GM18507 (cell line): ENCODE data around the gene IPO13.

Experiments
- DNase-seq: peaks from one replicate; pipeline ENCODE4 v3.0.0; 2011; ENCODE audit warnings: low read depth; ENCODE audit not compliant: insufficient read length; ENCODE audit errors: extremely low spot score
- FAIRE-seq: peaks from 2 replicates; lab custom pipeline; 2011; peaks lifted over from hg19 to GRCh38; lab: Jason Lieb, UNC

IPO13 gene

DNA sequence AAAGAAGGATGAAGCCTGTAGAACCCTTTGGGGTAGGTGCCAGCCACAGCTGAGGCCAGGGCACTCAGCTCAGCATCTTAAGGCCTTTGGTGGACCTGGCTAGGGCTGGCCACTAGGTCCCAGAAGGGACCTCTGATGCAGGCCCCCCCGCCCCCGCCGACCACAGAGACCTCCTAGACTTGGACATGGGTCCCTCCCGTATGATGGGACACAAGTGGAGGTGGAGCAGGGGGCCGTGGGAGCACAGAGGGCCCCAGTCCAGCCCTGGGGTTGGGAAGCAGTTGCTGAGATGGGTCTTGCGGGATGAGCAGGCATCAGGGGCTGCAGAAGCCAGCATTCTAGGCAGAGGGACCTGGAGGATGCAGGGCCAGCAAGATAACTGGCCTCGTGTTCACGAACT, 35.5 kb downstream of the IPO13 start:
- no peak for DNase-seq
- FAIRE-seq, result no peak

- FAIRE-seq (no peak), DNase-seq (no peak)
Observed at GRCh38 chr1:43982808-43983207, 36.1 kb downstream of the IPO13 start.

- no peak for DNase-seq
- FAIRE-seq, result no peak
Observed at GRCh38 chr1:43983253-43983899, 36.6 kb downstream of the IPO13 start.

GRCh38 chr1:43984855-43985254, 38.1 kb downstream of the IPO13 start:
- FAIRE-seq, result no peak
- DNase-seq, result no peak

GRCh38 chr1:43985984-43986595, 39.3 kb downstream of the IPO13 start:
- no peak for DNase-seq
- FAIRE-seq, result no peak

DNA sequence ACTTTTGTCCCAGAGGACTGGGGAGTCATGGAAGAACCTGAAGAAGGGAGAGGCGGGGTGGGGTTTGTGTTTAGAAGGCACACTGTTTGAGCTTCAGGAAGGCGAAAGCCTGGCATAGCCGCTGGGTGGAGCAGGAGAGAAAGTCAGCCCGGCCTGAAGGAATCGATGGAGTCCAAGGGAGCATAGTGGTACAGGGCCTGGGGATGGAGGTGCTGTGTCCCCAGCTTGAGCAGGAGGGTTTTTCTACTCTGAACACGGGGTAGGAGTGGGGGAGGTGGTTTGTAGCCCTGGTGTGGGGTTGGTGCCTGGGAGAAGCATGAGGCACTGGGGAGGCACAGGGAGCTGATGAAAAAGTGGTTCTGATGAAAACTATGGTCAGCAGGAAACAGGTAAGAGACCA, 40.0 kb downstream of the IPO13 start:
- FAIRE-seq, result no peak

DNA sequence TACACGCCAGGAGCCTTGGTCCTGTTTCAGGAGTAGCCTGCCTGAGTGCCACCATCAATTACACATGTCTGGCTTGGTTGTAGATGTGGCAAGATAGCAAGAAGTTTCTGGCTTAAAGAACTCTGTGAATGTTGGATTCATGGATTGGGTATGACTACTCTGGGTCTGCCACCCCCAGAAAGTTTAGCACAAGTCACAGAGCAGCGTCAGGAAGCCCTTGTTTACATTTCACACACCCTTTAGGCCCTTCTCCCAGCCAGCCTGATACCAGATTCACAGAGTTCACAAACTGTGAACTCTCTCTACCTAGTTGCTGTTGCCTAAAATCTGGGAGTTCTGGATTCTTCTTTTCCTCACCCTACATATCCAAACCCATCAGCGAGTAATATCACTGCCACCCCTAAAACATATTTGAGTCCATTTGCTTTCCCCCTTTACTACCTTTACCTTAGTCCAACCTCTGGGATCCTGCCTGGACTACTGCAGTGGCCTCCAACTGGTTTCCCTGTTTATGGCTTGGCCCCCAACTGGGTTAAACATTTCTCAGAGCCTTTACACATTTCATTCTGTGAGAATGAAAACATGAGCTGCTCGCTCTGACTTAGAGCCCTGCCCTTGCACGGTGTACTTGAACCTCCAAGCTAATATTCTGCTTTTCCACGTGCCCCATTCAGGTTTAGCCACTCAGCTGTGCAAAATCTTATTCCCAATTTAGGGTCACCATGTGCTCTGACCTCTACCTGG, 40.6 kb downstream of the IPO13 start:
- FAIRE-seq (no peak), DNase-seq (no peak)

More for the DNA sequence above, 40.0 kb downstream of the IPO13 start:
- no peak for DNase-seq

DNA sequence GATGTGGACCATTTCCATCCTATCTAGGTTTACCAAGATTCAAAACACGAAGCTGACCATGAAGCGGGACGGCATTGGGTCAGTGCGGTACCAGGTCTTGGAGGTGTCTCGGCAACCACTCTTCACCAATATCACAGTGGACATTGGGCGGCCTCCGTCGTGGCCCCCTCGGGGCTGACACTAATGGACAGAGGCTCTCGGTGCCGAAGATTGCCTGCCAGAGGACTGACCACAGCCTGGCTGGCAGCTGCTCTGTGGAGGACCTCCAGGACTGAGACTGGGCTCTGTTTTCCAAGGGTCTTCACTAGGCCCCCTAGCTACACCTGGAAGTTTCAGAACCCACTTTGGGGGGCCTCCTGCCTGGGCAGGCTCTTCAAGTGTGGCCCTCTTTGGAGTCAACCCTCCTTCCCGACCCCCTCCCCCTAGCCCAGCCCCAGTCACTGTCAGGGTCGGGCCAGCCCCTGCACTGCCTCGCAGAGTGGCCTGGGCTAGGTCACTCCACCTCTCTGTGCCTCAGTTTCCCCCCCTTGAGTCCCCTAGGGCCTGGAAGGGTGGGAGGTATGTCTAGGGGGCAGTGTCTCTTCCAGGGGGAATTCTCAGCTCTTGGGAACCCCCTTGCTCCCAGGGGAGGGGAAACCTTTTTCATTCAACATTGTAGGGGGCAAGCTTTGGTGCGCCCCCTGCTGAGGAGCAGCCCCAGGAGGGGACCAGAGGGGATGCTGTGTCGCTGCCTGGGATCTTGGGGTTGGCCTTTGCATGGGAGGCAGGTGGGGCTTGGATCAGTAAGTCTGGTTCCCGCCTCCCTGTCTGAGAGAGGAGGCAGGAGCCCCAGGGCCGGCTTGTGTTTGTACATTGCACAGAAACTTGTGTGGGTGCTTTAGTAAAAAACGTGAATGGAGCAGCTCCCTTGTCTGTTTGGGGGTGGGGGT, 43.8 kb downstream of the IPO13 start:
- DNase-seq (no peak), FAIRE-seq (no peak)

DNA sequence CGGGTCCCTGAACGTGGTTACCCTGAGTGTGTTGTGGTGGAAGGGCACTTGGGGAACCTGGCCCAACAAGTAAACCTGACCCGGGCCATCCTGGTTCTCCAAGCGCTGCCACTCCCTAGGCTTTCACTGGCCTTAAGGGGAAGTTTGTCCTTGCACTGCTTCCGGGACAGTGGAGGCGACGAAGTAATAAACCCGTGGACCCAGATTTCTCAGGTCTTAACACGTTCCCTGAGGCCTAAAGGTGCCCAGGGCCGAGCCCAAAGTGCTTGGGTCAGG, 44.4 kb downstream of the IPO13 start:
- DNase-seq, result no peak
- no peak for FAIRE-seq

GRCh38 chr1:43991476-43992231, 44.9 kb downstream of the IPO13 start, which contains the start of gene CCDC24:
TSS of gene CCDC24 (plus strand) at chr1:43991599. CDS start at chr1:43991879, 280 bp downstream.
- FAIRE-seq, result peak; percentile 84

GRCh38 chr1:43992232-43992995, 45.7 kb downstream of the IPO13 start:
- no peak for DNase-seq
- FAIRE-seq, result no peak

More at GRCh38 chr1:43991476-43992231, 44.9 kb downstream of the IPO13 start, which contains the start of gene CCDC24:
- peak; percentile 75 for DNase-seq

GRCh38 chr1:43993206-43993914, 46.6 kb downstream of the IPO13 start:
- FAIRE-seq (no peak), DNase-seq (no peak)

GRCh38 chr1:43994071-43994470, 47.3 kb downstream of the IPO13 start:
- FAIRE-seq (no peak), DNase-seq (no peak)

DNA sequence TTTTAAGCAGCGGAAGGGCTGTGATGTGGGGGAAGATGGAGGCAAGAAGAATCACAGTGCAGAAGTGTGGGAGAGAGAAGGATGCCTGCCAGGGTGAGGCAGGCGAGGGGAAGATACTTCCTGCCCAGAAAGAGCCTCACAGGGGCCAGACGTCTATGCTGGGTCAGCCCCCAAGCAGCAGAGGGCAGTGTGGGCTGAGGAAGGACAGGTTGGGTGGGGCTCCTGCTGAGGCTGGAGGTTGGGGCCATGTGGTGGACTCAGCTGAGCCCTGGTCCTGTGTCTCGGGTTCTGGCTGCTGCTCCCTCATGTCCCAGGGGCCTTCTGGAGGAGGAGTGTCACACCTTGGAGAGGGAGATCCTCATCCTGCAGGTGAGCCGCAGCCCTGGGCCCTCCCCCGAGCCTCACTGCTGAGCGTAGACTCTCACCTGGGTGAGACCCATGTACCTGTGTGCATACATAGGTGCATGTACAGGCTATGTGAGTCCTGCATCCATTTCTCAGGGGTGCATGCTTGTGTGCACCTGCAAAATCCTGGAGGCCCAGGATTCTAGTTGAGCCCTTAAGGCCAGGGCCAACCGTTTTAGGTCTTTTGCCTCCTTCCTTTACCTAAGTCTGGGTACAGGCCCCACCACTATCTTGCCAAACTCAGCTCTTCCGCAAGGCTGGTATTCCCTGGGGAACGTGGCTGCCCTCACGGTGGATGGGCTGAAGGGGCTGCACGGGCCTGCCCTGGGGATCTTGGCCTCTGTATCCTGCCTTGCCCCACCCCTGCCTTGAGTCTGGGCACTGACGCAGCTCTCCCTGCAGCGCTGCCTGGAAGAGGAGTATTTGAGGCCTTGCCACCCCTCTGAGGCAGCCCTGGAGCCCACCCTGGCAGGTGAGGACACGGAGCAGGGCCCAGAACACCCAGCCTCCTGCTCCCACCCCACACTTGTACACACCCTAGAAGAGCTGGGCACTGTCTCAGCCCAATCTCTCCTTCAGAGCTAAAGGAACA, 48.3 kb downstream of the IPO13 start:
- FAIRE-seq, result peak; percentile 41
- DNase-seq, result no peak

GRCh38 chr1:43995984-43996732, 49.4 kb downstream of the IPO13 start:
- DNase-seq, result no peak
- no peak for FAIRE-seq

DNA sequence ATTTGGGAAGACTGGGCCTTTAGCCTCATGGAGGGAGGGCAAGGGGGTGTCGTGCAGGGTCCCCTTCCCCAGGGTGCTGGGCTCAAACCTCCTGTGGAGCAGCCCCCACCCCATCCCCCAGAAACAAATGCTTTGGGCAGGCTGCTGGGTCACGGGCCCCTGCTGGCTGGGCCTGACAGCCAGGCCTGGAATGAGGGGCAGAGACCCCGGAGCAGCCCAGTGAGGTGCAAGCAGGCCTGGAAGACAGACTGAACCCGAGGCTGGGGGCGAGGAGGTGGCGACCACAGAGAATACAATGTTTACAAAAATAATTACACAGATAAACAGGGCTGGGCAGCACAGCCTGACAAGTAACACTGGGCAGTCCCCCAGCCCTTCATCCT, 50.0 kb downstream of the IPO13 start:
- no peak for FAIRE-seq
- DNase-seq, result no peak
